Astrocyte of the spinal cord (primary cell): ENCODE results near the gene STT3B.

ENCODE experiments used
- DNase-seq: peaks from one replicate; pipeline ENCODE4 v3.0.0; 2011; ENCODE audit warnings: low read depth, low spot score
- H3K4me3 ChIP-seq: 2 replicates; pipeline ENCODE4 v1.5.1; 2011; ENCODE audit warnings: low read depth, mild to moderate bottlenecking, low read length, moderate library complexity
- in situ Hi-C: cut with HindIII; loops from 2 replicates; pipeline ENCODE4 v1.10.0; 2017; ENCODE audit warnings: low sequenced_read_pairs
- TF ChIP-seq, protein P1 (sequence below): IDR thresholded peaks from 2 replicates; pipeline ENCODE4 v1.5.1; 2012; ENCODE audit warnings: low read depth, mild to moderate bottlenecking, low read length, inconsistent platforms

STT3B gene

DNA sequence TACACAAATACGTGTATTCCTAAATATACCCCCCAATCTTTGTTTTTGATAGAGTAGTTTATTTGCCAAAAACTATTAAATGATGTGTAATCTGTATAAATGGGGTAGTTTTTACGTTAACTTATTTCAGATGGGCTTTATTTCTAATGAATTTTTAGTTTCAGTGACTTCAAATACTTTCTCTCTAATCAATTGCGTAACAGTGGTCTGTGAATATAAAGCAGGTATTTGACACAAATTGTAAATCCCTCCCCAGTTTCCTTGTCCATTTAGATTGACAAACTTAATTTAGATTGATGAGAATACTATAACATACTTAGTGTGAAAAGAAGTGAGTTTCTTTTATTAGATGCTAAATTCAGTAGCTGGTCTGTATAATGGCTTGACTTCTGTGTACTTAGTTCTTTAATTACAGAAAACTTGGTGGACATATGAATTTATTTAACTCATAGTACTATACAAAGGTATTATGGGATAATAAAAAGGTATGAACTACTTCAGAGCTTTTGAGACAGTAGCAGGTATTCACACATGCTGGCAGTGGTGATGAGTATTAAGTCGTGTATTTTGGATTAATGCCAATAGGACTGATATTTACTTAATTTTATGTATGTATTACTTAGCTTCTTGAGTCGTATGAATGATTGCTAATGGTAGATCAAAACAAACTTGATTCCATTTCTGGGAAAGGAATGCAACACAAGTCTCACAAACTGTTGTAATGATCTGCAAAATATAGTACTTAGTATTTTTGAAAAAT lies 81.6 kb downstream of the STT3B start:
- TF ChIP-seq, protein P1, sequence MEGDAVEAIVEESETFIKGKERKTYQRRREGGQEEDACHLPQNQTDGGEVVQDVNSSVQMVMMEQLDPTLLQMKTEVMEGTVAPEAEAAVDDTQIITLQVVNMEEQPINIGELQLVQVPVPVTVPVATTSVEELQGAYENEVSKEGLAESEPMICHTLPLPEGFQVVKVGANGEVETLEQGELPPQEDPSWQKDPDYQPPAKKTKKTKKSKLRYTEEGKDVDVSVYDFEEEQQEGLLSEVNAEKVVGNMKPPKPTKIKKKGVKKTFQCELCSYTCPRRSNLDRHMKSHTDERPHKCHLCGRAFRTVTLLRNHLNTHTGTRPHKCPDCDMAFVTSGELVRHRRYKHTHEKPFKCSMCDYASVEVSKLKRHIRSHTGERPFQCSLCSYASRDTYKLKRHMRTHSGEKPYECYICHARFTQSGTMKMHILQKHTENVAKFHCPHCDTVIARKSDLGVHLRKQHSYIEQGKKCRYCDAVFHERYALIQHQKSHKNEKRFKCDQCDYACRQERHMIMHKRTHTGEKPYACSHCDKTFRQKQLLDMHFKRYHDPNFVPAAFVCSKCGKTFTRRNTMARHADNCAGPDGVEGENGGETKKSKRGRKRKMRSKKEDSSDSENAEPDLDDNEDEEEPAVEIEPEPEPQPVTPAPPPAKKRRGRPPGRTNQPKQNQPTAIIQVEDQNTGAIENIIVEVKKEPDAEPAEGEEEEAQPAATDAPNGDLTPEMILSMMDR, result no peak
- no peak for DNase-seq
- in situ Hi-C loops, result no loop called here
- no peak overlapping the region for H3K4me3 ChIP-seq

- TF ChIP-seq, protein P1, result no peak
- no peak for DNase-seq
- H3K4me3 ChIP-seq, result no peak overlapping the region
- in situ Hi-C loops, result no loop called here
Measured at GRCh38 chr3:31615071-31615875, 82.5 kb downstream of the STT3B start.

GRCh38 chr3:31616711-31617110 lies 84.0 kb downstream of the STT3B start:
- DNase-seq, result no peak
- TF ChIP-seq, protein P1, result no peak
- in situ Hi-C loops, result no loop called here
- H3K4me3 ChIP-seq, result no peak overlapping the region

GRCh38 chr3:31620656-31621055 lies 87.9 kb downstream of the STT3B start:
- TF ChIP-seq, protein P1, result no peak
- H3K4me3 ChIP-seq, result no peak overlapping the region
- no peak for DNase-seq
- in situ Hi-C loops, result no loop called here

DNA sequence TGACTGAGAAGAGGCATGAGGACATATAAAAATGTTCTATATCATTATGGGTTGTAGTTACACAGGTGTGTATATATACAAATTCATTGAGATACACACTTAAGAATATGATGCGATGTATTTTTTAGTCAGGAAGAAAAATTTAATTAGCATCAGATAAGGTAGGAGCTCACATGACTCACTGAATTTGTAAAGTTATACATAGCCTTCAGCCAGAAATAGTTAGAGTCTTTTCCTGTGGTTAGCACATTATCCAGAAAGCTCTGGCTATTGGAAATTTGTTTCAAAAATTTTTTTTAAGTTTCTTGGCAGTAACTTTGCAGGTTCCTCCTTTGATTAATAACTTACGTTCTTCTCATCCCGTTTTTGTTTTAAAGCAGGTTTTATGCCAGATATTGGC lies 88.6 kb downstream of the STT3B start:
- TF ChIP-seq, protein P1, result no peak
- no peak for DNase-seq
- in situ Hi-C loops, result no loop called here
- H3K4me3 ChIP-seq, result no peak overlapping the region

DNA sequence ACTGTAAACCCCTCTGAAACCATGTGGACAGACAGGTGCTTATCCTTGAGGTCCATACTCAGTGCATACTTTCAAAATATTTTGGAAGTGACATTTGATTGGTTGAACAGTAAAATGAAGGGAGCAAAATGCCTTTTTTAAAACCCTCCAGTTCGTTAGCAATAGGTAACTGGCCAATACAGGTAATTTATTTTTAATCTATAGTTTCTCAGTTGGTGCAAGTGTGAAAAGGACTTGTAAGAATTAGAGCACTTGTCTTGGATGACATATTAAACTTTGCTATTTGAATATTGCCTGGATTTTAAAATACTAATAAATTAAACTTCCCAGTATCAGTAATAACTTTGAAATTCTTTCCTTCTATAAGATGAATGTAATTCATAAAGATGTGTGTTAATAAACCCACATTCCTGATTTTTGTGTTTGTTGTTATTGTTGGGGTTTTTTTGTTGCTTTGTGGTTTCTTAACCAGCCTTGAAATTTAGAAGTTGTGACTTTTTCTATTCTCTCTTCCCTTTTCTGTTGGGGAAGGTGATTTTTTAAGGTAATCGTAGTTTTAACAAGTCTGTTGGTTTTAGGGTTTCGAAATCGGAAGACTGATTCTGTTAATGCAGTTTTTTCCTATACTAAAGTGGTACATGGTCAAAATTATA lies 90.0 kb downstream of the STT3B start:
- in situ Hi-C loops, result no loop called here

More for the DNA sequence above, 90.0 kb downstream of the STT3B start:
- TF ChIP-seq, protein P1, result no peak
- H3K4me3 ChIP-seq, result no peak overlapping the region
- DNase-seq, result no peak
